ENCODE measurements around the gene ADORA1. TPM values are rescaled to one million over a fixed set of nuclear protein-coding genes. Genes with fewer than 3 reads are reported as not detected.

ADORA1 gene
- total and polyA plus RNA-seq, 2 donors from 2014 or later = 4.9 to 21.2 TPM

- Histone ChIP-seq H3K4me1 (ENCODE audit: control insufficient read depth in 2 of 3, insufficient read depth in 2 of 3, low read depth in 1 of 3, low read length in 3 of 3) (no peaks in the 10 kb centered on the region), H3K9ac (ENCODE audit: low read length in 3 of 3) (no peak overlapping the region), H3K4me3 (ENCODE audit: low read length in 3 of 3) (no peak overlapping the region), H3K9me3 (ENCODE audit: control insufficient read depth in 2 of 3, insufficient read depth in 1 of 3, low read length in 3 of 3) (no peaks in the 10 kb centered on the region), H3K27ac (ENCODE audit: low read depth in 2 of 2, low read length in 2 of 2) (no peak overlapping the region), H3K36me3 (ENCODE audit: control insufficient read depth in 2 of 3, insufficient read depth in 3 of 3, low read length in 3 of 3) (no peaks in the 10 kb centered on the region), H3K27me3 (ENCODE audit: control insufficient read depth, insufficient read depth, low read length) (no peaks in the 10 kb centered on the region)
- FAIRE-seq (no peak), DNase-seq (peak in 4 of 5 donors; percentile 26 to 66 (median 44))
- peak; percentile 35 for TF ChIP-seq CTCF (IDR thresholded peaks at IDR 0.05; ENCODE audit: borderline replicate concordance, extremely low read depth, insufficient read depth)
- intact Hi-C loops (cut with DNase I) = no loop called here
Measured at GRCh38 chr1:203166192-203166940, 38.8 kb downstream of the ADORA1 start.

GRCh38 chr1:203167026-203167912, 39.7 kb downstream of the ADORA1 start:
- intact Hi-C loops (cut with DNase I) = no loop called here
- Histone ChIP-seq H3K27me3 (ENCODE audit: control insufficient read depth, insufficient read depth, low read length) (no peaks in the 10 kb centered on the region), H3K9ac (ENCODE audit: low read length in 3 of 3) (no peak overlapping the region), H3K27ac (ENCODE audit: low read depth in 2 of 2, low read length in 2 of 2) (no peak overlapping the region), H3K36me3 (ENCODE audit: control insufficient read depth in 2 of 3, insufficient read depth in 3 of 3, low read length in 3 of 3) (no peaks in the 10 kb centered on the region), H3K9me3 (ENCODE audit: control insufficient read depth in 2 of 3, insufficient read depth in 1 of 3, low read length in 3 of 3) (no peaks in the 10 kb centered on the region), H3K4me3 (ENCODE audit: low read length in 3 of 3) (no peak overlapping the region), H3K4me1 (ENCODE audit: control insufficient read depth in 2 of 3, insufficient read depth in 2 of 3, low read depth in 1 of 3, low read length in 3 of 3) (no peaks in the 10 kb centered on the region)
- FAIRE-seq (no peak), DNase-seq (peak in 4 of 5 donors; percentile 39 to 68 (median 56))
- no peak for TF ChIP-seq CTCF (IDR thresholded peaks at IDR 0.05; ENCODE audit: borderline replicate concordance, extremely low read depth, insufficient read depth)

- intact Hi-C loops (cut with DNase I) = no loop called here
- FAIRE-seq = no peak
- no peak overlapping the region for H3K9ac ChIP-seq (ENCODE audit: low read length in 3 of 3)
- no peak overlapping the region for H3K27ac ChIP-seq (ENCODE audit: low read depth in 2 of 2, low read length in 2 of 2)
- peak in 2 of 5 donors; percentile 43 for DNase-seq
- H3K27me3 ChIP-seq (ENCODE audit: control insufficient read depth, insufficient read depth, low read length) = no peaks in the 10 kb centered on the region
- H3K4me1 ChIP-seq (ENCODE audit: control insufficient read depth in 2 of 3, insufficient read depth in 2 of 3, low read depth in 1 of 3, low read length in 3 of 3) = peaks cover 0 to 5% (median 0%) of the 10 kb centered on the region in 3 donors
- no peaks in the 10 kb centered on the region for H3K36me3 ChIP-seq (ENCODE audit: control insufficient read depth in 2 of 3, insufficient read depth in 3 of 3, low read length in 3 of 3)
- H3K9me3 ChIP-seq (ENCODE audit: control insufficient read depth in 2 of 3, insufficient read depth in 1 of 3, low read length in 3 of 3) = no peaks in the 10 kb centered on the region
- no peak overlapping the region for H3K4me3 ChIP-seq (ENCODE audit: low read length in 3 of 3)
- TF ChIP-seq CTCF (IDR thresholded peaks at IDR 0.05; ENCODE audit: borderline replicate concordance, extremely low read depth, insufficient read depth) = no peak
Measured at GRCh38 chr1:203167913-203168200, 40.3 kb downstream of the ADORA1 start.
